HG02938 (cell line): ENCODE results near the gene SMC2.
A peak's percentile ranks its signal among the peaks of the same experiment; 100 is the strongest.

Source experiments
- ATAC-seq: cut with Tn5 transposase; IDR thresholded peaks from one replicate; pipeline ENCODE4 v1.9.1; 2021; ENCODE audit warnings: mild to moderate bottlenecking, moderate library complexity; ENCODE audit not compliant: unreplicated experiment

The SMC2 gene

GRCh38 chr9:104099630-104100029 lies 5.5 kb downstream of the SMC2 start:
- no peak for ATAC-seq

GRCh38 chr9:104104360-104104759 lies 10.3 kb downstream of the SMC2 start:
- no peak for ATAC-seq

GRCh38 chr9:104107799-104108198 lies 13.7 kb downstream of the SMC2 start:
- ATAC-seq, result no peak

GRCh38 chr9:104108315-104108714 lies 14.2 kb downstream of the SMC2 start:
- no peak for ATAC-seq

- no peak for ATAC-seq
These were observed 16.4 kb downstream of the SMC2 start for GRCh38 chr9:104110509-104110908.

GRCh38 chr9:104118916-104119315 lies 24.8 kb downstream of the SMC2 start:
- no peak for ATAC-seq

- ATAC-seq, result no peak
These were observed 26.9 kb downstream of the SMC2 start for GRCh38 chr9:104121022-104121421.

- ATAC-seq, result no peak
These were observed 44.2 kb downstream of the SMC2 start for GRCh38 chr9:104138243-104138868.

GRCh38 chr9:104142799-104143549 lies 48.9 kb downstream of the SMC2 start:
- ATAC-seq, result no peak

- ATAC-seq, result no peak
These were observed 49.4 kb downstream of the SMC2 start for GRCh38 chr9:104143550-104143910.

- no peak for ATAC-seq
These were observed 50.2 kb downstream of the SMC2 start for GRCh38 chr9:104144336-104144735.

- no peak for ATAC-seq
These were observed 79.0 kb downstream of the SMC2 start for GRCh38 chr9:104173067-104173466.

- no peak for ATAC-seq
These were observed 83.0 kb downstream of the SMC2 start for GRCh38 chr9:104177003-104177611.

GRCh38 chr9:104177676-104178075 lies 83.6 kb downstream of the SMC2 start:
- peak; percentile 96 for ATAC-seq
